DMS 273 (cell line): ENCODE measurements around the gene GPAT3.
"Not testable (repeated sequence)": the region's sequence is repeated elsewhere in the genome, so short reads cannot be mapped to it uniquely, and the experiment has no call there.

Source experiments
- DNase-seq: peaks from one replicate; lab custom pipeline; 2025; ENCODE audit not compliant: unreplicated experiment; lab: John Stamatoyannopoulos, UW

GPAT3 gene

DNA sequence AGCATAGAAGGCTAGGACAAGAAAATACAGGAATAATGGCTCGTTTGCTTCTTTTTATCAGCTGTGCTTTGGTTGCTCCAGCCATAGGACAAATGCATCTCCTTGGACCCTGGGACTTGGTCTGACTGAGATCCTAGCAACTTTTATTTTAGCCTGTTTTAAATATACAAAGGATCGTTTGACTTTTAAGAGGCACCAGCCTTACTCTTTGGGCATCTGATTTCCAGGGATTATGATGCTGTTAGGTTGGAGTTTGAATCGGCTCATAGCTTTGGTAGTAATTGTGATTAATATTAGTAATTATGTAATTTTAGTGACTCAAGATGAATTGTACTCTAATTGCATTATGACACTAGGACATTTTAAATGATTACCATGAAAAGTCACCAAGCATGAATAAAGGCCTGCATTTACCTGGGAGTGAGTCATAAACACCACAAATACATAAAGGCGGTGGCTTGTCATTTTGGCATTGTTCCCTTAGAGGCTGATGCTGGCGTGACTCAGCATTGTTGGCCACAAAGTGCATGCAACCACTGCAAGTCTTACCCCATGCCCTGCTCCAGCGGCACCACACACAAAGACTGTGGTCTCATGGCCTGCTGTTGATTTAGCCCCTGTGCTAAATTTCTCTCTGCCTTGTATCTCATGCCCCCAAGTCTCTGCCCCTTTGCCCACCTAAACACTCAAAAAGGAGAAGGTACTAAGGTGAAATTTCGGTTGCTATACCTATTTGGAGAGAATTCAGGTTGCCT lies 12.4 kb downstream of the GPAT3 start:
- DNase-seq: peak; percentile 27

GRCh38 chr4:83552083-83552482 lies 16.2 kb downstream of the GPAT3 start:
- no peak for DNase-seq

DNA sequence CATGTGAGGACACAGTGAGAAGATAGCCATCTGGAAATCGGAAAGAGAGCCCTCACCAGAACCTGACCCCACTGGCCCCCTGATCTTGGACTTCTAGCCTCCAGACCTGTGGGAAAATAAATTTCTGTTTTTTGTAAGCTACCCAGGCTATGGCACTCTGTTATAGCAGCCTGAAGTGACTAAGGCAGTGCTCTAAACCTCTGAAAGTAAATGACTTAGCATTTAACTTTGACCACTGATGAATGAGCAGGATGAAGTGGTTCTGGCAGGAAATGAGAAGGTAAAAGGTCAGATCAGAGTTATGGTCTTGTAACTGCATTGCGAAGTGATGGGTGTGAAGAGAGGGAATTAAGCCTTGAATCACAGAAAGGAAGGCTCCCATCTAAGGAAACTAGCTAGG lies 17.0 kb downstream of the GPAT3 start:
- no peak for DNase-seq

GRCh38 chr4:83556006-83556707 lies 20.2 kb downstream of the GPAT3 start:
- DNase-seq: no peak

- no peak for DNase-seq
Measured at GRCh38 chr4:83556816-83557215, 20.9 kb downstream of the GPAT3 start.

GRCh38 chr4:83558059-83558653 lies 22.2 kb downstream of the GPAT3 start:
- no peak for DNase-seq

DNA sequence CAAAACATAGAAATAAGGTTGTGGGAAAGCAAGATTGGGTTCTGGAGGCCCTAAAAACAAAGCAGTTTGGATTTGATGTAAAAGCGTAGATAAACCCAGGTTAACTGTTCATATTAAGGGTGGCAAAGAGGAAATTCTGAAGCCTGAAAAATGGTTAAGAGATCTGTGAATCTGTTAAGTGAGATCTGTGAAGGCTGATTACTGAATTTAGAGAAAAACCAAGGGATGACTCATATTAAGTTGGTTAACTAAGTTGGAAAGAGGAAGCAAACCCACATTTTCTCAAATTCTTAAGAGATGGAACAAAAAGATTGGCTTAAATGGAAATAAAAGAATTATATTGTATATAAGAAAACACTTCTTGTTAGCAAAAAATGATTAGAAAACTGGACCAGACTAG lies 22.8 kb downstream of the GPAT3 start:
- DNase-seq: no peak

DNA sequence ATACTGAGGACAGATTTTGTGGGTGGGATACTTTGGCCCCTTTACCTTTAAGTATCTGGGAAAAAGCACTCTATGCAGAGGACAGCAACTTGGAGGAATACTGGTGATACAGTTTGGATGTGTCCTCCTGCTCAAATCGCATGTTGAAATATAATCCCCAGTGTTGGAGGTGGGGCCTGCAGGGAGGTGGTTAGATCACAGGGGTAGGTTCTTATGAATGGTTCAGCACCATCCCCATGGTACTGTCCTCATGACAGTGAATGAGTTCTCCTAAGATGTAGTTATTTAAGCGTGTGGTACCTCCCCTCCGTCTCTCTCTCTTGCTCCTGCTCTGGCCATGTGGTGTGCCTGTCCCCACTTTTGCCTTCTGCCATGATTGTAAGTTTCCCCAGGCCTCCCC lies 24.6 kb downstream of the GPAT3 start:
- no peak for DNase-seq

DNA sequence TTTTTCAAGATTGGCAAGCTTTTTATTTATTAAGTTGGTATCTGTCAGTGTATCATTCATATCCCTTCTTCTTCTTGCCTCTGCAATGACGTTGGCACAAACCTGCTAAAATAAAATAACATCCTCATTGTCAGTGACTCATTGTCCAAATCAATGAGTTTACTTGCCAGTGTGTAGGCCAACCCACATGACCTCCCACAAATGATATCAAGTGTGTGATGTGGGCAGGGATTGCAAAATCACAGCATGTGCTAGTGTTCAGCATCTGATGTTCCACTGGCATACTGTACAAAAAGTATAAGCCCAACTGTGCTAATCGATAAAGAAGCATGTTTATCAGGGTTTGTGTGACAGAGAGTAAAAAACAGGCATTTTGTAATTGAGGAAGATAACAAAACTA lies 25.5 kb downstream of the GPAT3 start:
- DNase-seq: no peak

GRCh38 chr4:83563998-83564397 lies 28.1 kb downstream of the GPAT3 start:
- no peak for DNase-seq

GRCh38 chr4:83568062-83568461 lies 32.2 kb downstream of the GPAT3 start:
- DNase-seq: no peak

DNA sequence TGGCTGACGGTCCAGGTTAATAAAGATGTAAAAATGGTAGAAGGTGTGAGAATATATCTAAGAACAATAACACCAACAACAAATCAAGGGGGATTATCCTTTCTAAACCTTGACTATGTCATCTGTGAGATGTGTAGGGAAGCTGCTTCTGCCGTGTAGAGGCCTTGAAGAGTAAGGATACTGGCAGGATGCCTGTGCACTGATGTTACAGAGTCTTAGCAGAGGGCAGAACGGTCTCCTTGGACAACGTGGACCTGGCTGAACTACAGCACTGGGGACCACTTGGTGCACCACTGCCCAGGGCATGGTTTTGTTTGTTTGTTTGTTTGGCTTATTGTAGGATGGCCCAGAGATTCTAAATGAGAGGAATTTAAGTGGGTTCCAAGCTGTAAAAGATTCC lies 33.5 kb downstream of the GPAT3 start:
- DNase-seq: no peak

- DNase-seq: no peak
Measured at GRCh38 chr4:83569987-83570386, 34.1 kb downstream of the GPAT3 start.

GRCh38 chr4:83572848-83573247 lies 36.9 kb downstream of the GPAT3 start:
- DNase-seq: no peak

DNA sequence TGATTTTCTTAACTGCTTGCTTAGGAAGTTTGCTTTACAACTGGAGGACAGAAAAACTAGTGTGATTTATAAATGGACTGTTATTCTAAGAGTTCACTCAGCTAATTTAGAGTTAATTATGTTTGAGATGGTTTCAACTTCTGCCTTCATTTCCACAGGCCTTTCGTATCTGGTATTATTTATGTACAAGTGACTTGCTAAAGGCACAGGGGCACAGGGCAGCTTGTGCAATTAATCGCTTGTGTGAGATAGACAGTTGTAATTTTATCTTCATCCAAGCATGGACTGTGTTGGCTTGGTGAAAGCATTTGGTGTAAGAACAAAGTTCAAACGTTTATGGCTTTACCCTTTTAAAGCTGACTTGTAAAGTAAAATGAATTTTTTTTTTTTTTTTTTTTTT lies 38.3 kb downstream of the GPAT3 start:
- no peak for DNase-seq

DNA sequence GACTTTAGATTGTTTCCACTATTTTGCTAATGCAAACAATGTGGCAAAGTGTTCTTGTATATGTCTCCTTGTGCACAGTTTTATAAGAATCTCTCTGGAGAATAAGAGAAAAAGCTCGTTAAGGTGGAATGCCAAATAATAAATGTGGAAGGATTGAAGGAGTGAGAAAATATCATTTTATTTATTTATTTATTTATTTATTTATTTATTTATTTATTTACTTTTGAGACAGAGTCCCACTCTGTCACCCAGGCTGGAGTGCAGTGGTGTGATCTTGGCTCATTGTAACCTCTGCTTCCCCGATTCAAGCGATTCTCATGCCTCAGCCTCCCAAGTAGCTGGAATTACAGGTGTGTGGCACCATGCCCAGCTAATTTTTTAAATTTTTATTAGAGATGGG lies 40.3 kb downstream of the GPAT3 start:
- not testable (repeated sequence) for DNase-seq

- no peak for DNase-seq
Measured at GRCh38 chr4:83581411-83582288, 45.7 kb downstream of the GPAT3 start.

GRCh38 chr4:83582289-83582785 lies 46.4 kb downstream of the GPAT3 start:
- DNase-seq: peak; percentile 63

DNA sequence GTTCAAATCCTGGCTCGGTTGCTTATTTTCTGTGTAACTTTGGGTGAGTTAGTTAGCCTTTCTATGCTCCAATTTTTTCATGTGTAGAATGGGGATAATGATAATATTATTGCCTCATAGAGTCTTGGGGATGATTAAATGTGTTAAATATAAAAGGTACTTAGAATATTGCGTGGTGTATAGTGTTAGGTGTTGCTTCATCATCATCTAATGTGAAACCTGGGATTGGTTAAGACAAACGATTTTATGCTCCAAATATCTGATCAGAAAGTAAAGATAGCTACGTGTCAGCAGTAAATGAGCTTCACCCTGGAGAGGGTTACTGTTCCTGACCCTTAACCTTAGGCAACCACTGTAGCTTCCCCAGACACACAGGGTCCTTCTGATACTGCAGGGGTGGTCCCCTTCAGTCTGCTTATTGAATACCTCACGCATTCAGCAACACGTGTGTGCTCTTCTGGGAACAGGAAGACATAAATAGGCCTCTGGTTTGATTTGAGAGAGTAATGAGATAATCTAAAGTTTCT lies 50.1 kb downstream of the GPAT3 start:
- no peak for DNase-seq

DNA sequence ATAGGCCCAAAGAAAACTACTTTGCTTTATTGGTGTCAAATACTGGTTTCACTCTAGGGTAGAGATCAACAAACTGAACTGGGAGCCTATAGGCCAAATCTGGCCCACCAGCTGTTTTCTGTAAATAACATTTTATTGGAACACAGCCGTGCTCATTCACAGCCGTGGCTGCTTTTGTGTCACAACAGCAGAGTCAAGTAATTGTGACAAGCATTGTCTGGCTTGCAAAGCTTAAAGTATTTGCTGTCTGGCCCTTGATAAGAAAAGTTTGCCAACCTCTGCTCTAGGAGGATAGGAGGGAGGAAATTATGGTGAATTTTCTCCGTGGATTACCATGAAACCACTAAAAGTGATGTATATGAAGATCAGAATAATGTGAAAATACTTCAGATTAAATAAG lies 53.4 kb downstream of the GPAT3 start:
- DNase-seq: no peak

DNA sequence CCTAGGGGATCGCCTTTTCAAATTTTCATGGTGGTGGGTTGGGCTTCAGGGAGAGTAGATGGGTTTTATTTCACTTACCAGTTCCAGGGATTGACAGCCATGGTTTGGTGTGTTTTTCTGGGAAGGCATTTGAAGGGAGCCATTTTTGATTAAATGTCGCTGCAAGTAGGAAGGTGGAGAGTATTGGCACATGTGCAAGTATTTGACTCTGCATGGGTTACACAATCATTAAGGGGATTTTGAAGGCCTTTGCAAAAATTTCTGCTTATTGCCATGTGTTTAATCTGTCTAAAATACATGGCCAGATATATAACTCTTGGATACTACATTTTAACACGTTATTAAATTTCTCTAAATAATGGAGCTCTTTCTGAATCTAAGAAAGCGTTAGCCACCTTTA lies 55.1 kb downstream of the GPAT3 start:
- DNase-seq: no peak
